Neuronal stem cell (in vitro differentiated cells): Measurements from ENCODE around the gene ERCC6.

ENCODE experiments used
- DNase-seq: peaks from one replicate; pipeline ENCODE4 v3.0.0-alpha.2; 2013; ENCODE audit warnings: low spot score
- H2AFZ ChIP-seq: one replicate; pipeline ENCODE4 v1.6.1; 2013; ENCODE audit warnings: mild to moderate bottlenecking, low read length, inconsistent platforms
- H2AK5ac ChIP-seq: 2 replicates; pipeline ENCODE4 v1.6.1; 2013; ENCODE audit warnings: low read depth, mild to moderate bottlenecking, inconsistent platforms, low read length, moderate library complexity, mixed read lengths
- H2BK120ac ChIP-seq: 2 replicates; pipeline ENCODE4 v1.6.1; 2013; ENCODE audit warnings: low read depth, mild to moderate bottlenecking, inconsistent platforms, low read length, moderate library complexity, mixed read lengths
- H2BK12ac ChIP-seq: one replicate; pipeline ENCODE4 v1.6.1; 2013; ENCODE audit warnings: low read length, inconsistent platforms
- H2BK15ac ChIP-seq: 2 replicates; pipeline ENCODE4 v1.6.1; 2013; ENCODE audit warnings: mild to moderate bottlenecking, low read length, inconsistent platforms, mixed read lengths
- H2BK5ac ChIP-seq: one replicate; pipeline ENCODE4 v1.6.1; 2013; ENCODE audit warnings: inconsistent platforms, mild to moderate bottlenecking, low read length, moderate library complexity
- H3K14ac ChIP-seq: one replicate; pipeline ENCODE4 v1.6.1; 2013; ENCODE audit warnings: low read length, inconsistent platforms
- H3K18ac ChIP-seq: 2 replicates; pipeline ENCODE4 v1.6.1; 2013; ENCODE audit warnings: low read length, inconsistent platforms
- H3K23ac ChIP-seq: 2 replicates; pipeline ENCODE4 v1.6.1; 2013; ENCODE audit warnings: low read depth, mild to moderate bottlenecking, mixed read lengths, low read length, inconsistent platforms; ENCODE audit not compliant: poor library complexity
- H3K27ac ChIP-seq: replicated peaks from 3 replicates; pipeline ENCODE4 v1.5.1; 2013; ENCODE audit warnings: low read length, inconsistent platforms
- H3K27me3 ChIP-seq, 3 experiments: 2 replicates each; pipeline ENCODE4 v1.6.1; 2013; ENCODE audit warnings: low read length in 3 of 3, mild to moderate bottlenecking in 2 of 3, inconsistent platforms in 1 of 3, low read depth in 1 of 3, mixed read lengths in 1 of 3, moderate library complexity in 1 of 3; ENCODE audit not compliant: control insufficient read depth in 3 of 3, insufficient read depth in 3 of 3
- H3K36me3 ChIP-seq, 2 donors: replicated peaks in 1 of 2; 2 replicates each; pipeline ENCODE4 v1.6.1; 2013; ENCODE audit warnings: low read length in 2 of 2; ENCODE audit not compliant: control insufficient read depth in 2 of 2, insufficient read depth in 2 of 2
- H3K4ac ChIP-seq: 2 replicates; pipeline ENCODE4 v1.6.1; 2013; ENCODE audit warnings: inconsistent platforms, mild to moderate bottlenecking, low read length, moderate library complexity
- H3K4me1 ChIP-seq, 2 donors: 1 replicate in 1 of 2; 2 replicates in 1 of 2; pipeline ENCODE4 v1.6.1; 2013; ENCODE audit warnings: low read length in 2 of 2, low read depth in 1 of 2; ENCODE audit not compliant: control insufficient read depth in 2 of 2, insufficient read depth in 1 of 2
- H3K4me2 ChIP-seq: one replicate; pipeline ENCODE4 v1.6.1; 2013; ENCODE audit warnings: mild to moderate bottlenecking, low read length, inconsistent platforms; ENCODE audit not compliant: insufficient read depth, poor library complexity, severe bottlenecking
- H3K4me3 ChIP-seq, 2 donors: 2 replicates each; pipeline ENCODE4 v1.5.1; 2013; ENCODE audit warnings: low read length in 2 of 2, mild to moderate bottlenecking in 2 of 2, inconsistent platforms in 1 of 2, moderate library complexity in 1 of 2
- H3K79me1 ChIP-seq: one replicate; pipeline ENCODE4 v1.6.1; 2013; ENCODE audit warnings: low read depth, mild to moderate bottlenecking, inconsistent platforms, low read length, moderate library complexity
- H3K9ac ChIP-seq: one replicate; pipeline ENCODE4 v1.6.1; 2013; ENCODE audit warnings: mild to moderate bottlenecking, low read depth, low read length, inconsistent platforms; ENCODE audit not compliant: poor library complexity
- H3K9me3 ChIP-seq, 2 donors: replicated peaks in 1 of 2; 2 replicates each; pipeline versions ENCODE3 to v1.6.1; 2013; ENCODE audit warnings: low read length in 2 of 2, mild to moderate bottlenecking in 2 of 2, inconsistent platforms in 1 of 2, low read depth in 1 of 2, mixed read lengths in 1 of 2, moderate library complexity in 1 of 2; ENCODE audit not compliant: control insufficient read depth in 2 of 2, insufficient read depth in 1 of 2
- H4K8ac ChIP-seq: one replicate; pipeline ENCODE4 v1.6.1; 2013; ENCODE audit warnings: low read depth, mild to moderate bottlenecking, inconsistent platforms, low read length, moderate library complexity
- H4K91ac ChIP-seq: one replicate; pipeline ENCODE4 v1.6.1; 2013; ENCODE audit warnings: low read length, low read depth, mild to moderate bottlenecking, inconsistent platforms; ENCODE audit not compliant: poor library complexity
- WGBS, 2 donors: extraction: QIAGEN DNeasy Blood & Tissue Kit; methylation state at CpG; one replicate each; pipeline ENCODE4 v1.1.7; 2013; ENCODE audit warnings: missing lambda C conversion rate in 2 of 2, mixed read lengths in 1 of 2; ENCODE audit not compliant: insufficient read length in 2 of 2, insufficient replicate concordance in 1 of 2; ENCODE audit errors: extremely low coverage in 2 of 2; 5-methylcytosine and 5-hydroxymethylcytosine counted together

Gene ERCC6

DNA sequence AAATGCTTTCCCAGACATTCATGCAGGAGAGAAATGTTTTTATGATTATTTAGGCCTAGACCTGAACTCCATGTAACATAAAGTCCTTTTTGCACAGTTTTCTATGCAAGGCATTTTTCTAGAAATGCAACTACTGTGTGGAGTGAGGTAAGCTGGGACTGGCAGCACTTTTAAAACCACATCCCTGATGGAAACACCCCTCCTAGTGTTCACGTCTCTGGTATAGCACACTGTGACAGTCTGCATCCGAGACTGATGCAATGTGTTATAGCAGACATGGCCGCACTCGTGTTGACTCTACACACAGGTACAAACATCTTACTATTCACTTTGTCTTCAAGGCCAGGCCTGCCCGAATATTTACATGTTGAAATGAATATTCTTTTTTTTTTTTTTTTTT, 19.3 kb upstream of the ERCC6 start:
- no peak overlapping the region for H4K91ac ChIP-seq
- no peak overlapping the region for H3K9ac ChIP-seq
- no peak overlapping the region for H3K27ac ChIP-seq
- H2BK12ac ChIP-seq = no peak overlapping the region
- H2BK120ac ChIP-seq = no peak overlapping the region
- peaks cover 0 to 8% (median 0%) of the 10 kb centered on the region in 3 experiments for H3K27me3 ChIP-seq
- no peak overlapping the region for H2BK15ac ChIP-seq
- no peak overlapping the region for H3K23ac ChIP-seq
- no peak overlapping the region for H3K18ac ChIP-seq
- peaks cover 0 to 1% of the 10 kb centered on the region in 2 donors for H3K4me1 ChIP-seq
- H3K14ac ChIP-seq = no peak overlapping the region
- H3K4me2 ChIP-seq = no peak overlapping the region
- no peak overlapping the region for H4K8ac ChIP-seq
- no peak overlapping the region for H2AK5ac ChIP-seq
- no peak overlapping the region for H3K4ac ChIP-seq
- H2AFZ ChIP-seq = no peak overlapping the region
- H2BK5ac ChIP-seq = no peak overlapping the region
- no peaks in the 10 kb centered on the region for H3K9me3 ChIP-seq
- WGBS, 2 donors = no CpG with 5 or more reads among the region's 5 CpGs
- H3K79me1 ChIP-seq = no peaks in the 10 kb centered on the region
- no peak for DNase-seq
- H3K36me3 ChIP-seq = no peaks in the 10 kb centered on the region
- no peak overlapping the region for H3K4me3 ChIP-seq

DNA sequence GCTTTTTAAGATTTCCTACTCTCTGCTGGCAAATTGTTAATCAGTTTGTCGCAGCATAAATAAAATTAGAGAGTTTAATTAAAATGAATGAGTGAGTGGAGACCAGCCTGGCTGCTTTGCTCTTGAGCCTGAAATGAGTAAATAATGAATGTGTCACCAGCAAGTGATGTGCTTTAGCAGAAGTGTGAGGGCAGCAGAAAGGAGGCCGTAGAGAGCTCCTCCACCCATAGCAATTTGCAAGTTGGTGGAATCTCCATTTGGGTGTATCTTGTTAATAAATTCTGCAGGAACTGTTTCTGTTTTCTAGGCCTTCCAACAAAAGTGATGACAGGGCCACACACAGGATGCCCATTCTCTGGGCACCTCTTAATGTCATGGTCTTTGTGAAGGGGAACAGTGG, 18.8 kb upstream of the ERCC6 start:
- no peak overlapping the region for H3K23ac ChIP-seq
- no CpG with 5 or more reads among the region's 2 CpGs for WGBS, 2 donors
- H3K14ac ChIP-seq = peak overlapping the region; percentile 32
- no peaks in the 10 kb centered on the region for H3K79me1 ChIP-seq
- H3K9ac ChIP-seq = no peak overlapping the region
- no peak overlapping the region for H4K91ac ChIP-seq
- no peak overlapping the region for H3K4me3 ChIP-seq
- no peak overlapping the region for H2AK5ac ChIP-seq
- H2BK5ac ChIP-seq = no peak overlapping the region
- no peak overlapping the region for H3K18ac ChIP-seq
- H2BK120ac ChIP-seq = no peak overlapping the region
- H3K4ac ChIP-seq = no peak overlapping the region
- H2BK12ac ChIP-seq = no peak overlapping the region
- H3K4me1 ChIP-seq = peaks cover 0 to 1% of the 10 kb centered on the region in 2 donors
- H3K27ac ChIP-seq = no peak overlapping the region
- no peak for DNase-seq
- peaks cover 0 to 8% (median 0%) of the 10 kb centered on the region in 3 experiments for H3K27me3 ChIP-seq
- H3K36me3 ChIP-seq = no peaks in the 10 kb centered on the region
- no peak overlapping the region for H4K8ac ChIP-seq
- no peak overlapping the region for H2BK15ac ChIP-seq
- no peak overlapping the region for H2AFZ ChIP-seq
- H3K4me2 ChIP-seq = no peak overlapping the region
- no peaks in the 10 kb centered on the region for H3K9me3 ChIP-seq

DNA sequence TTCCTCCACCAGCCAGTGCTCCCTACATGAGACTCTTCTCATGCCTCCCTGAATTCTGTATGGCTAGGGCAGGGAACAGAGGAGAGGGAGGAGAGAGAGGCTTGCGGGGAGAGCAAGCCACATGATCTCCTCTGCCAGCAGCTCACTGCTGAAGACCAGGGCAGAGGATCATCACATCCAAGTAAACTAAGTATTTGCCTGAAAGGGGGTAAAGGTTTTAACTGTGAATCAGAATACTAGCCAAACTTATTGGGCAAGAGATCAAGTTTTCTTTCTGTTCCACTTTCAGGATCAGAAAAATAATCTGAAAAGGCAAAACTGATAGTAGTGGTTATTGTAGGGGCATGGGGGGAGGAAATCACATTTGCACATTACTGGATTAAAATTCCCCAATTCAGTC, 17.8 kb upstream of the ERCC6 start:
- Histone ChIP-seq H2BK5ac (no peak overlapping the region), H3K9ac (no peak overlapping the region), H2AFZ (peak overlapping the region; percentile 48), H4K8ac (no peak overlapping the region), H2BK15ac (no peak overlapping the region), H3K18ac (no peak overlapping the region), H3K27me3 (peaks cover 0 to 8% (median 0%) of the 10 kb centered on the region in 3 experiments), H3K4me2 (no peak overlapping the region), H3K14ac (no peak overlapping the region), H3K23ac (no peak overlapping the region), H3K4ac (peak overlapping the region; percentile 8), H3K9me3 (no peaks in the 10 kb centered on the region), H3K4me3 (no peak overlapping the region), H3K4me1 (peaks cover 0 to 1% of the 10 kb centered on the region in 2 donors), H2AK5ac (no peak overlapping the region), H4K91ac (no peak overlapping the region), H2BK12ac (no peak overlapping the region), H3K36me3 (no peaks in the 10 kb centered on the region), H3K27ac (no peak overlapping the region), H3K79me1 (no peaks in the 10 kb centered on the region), H2BK120ac (no peak overlapping the region)
- no peak for DNase-seq
- no CpG with 5 or more reads among the region's 1 CpG for WGBS, 2 donors

GRCh38 chr10:49552277-49552676, 13.4 kb upstream of the ERCC6 start:
- Histone ChIP-seq H4K8ac (no peak overlapping the region), H3K27me3 (peaks cover 0 to 2% (median 0%) of the 10 kb centered on the region in 3 experiments), H3K79me1 (no peaks in the 10 kb centered on the region), H3K4me2 (no peak overlapping the region), H2AK5ac (no peak overlapping the region), H2BK12ac (no peak overlapping the region), H2BK120ac (no peak overlapping the region), H3K18ac (no peak overlapping the region), H3K14ac (no peak overlapping the region), H4K91ac (no peak overlapping the region), H2AFZ (no peak overlapping the region), H3K27ac (no peak overlapping the region), H3K4ac (no peak overlapping the region), H3K9me3 (no peaks in the 10 kb centered on the region), H3K23ac (no peak overlapping the region), H2BK15ac (no peak overlapping the region), H3K4me3 (no peak overlapping the region), H2BK5ac (no peak overlapping the region), H3K9ac (no peak overlapping the region), H3K36me3 (no peaks in the 10 kb centered on the region), H3K4me1 (no peaks in the 10 kb centered on the region)
- no peak for DNase-seq
- no CpG with 5 or more reads among the region's 2 CpGs for WGBS, 2 donors
